ENCODE data around the gene PLXNA4. TPM values are rescaled to one million over a fixed set of nuclear protein-coding genes. Genes with fewer than 3 reads are reported as not detected.

PLXNA4 gene
- total and polyA plus RNA-seq, 7 experiments from 2014 or later: 0.05 to 31.6 (median 1.1) TPM

DNA sequence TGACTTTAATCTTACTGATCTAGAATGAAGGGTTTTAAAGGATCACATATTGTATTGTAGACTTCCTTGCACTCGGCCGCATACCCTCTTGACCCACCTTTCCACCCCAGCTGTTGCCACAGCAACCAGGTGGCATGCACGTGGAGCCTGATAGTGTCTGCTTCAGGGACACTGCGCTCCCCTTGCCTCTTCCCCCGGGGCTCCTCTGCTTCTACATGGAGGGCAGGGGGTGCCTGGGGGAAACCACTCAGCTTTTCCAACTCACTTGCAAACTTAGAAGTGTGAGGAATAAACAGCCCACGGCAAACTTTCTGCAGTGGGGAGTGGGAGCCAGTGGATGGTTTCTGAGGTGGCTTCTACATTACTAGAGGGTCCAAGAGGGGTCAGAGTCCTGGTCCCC is 458.6 kb downstream of the PLXNA4 start:
- no peak overlapping the region for H3K4me3 Mint-ChIP-seq
- intact Hi-C loops (cut with micrococcal nuclease): no loop called here
- H3K27ac Mint-ChIP-seq: no peak overlapping the region
- H3K4me1 Mint-ChIP-seq: peaks cover 0 to 1% (median 0%) of the 10 kb centered on the region in 7 donors
- no peak overlapping the region for H3K4me3 ChIP-seq (ENCODE audit: low read length)
- H3K27ac ChIP-seq (ENCODE audit: low read depth, low read length): no peak overlapping the region
- no peaks in the 10 kb centered on the region for H3K36me3 ChIP-seq (ENCODE audit: control insufficient read depth in 2 of 3, insufficient read depth in 3 of 3, low read length in 3 of 3)
- ChIA-PET POLR2A (no interaction called here), CTCF (interaction anchor here (0.5 kb wide), 1 partner anchor 1981 kb away, joined by 3 read pairs; no protein-coding TSS in a partner anchor)
- peaks cover 0 to 5% (median 0%) of the 10 kb centered on the region in 11 donors for H3K9me3 Mint-ChIP-seq
- H3K9me3 ChIP-seq (ENCODE audit: control insufficient read depth in 2 of 3, low read length in 3 of 3): no peaks in the 10 kb centered on the region
- H3K4me1 ChIP-seq (ENCODE audit: control insufficient read depth in 2 of 2, insufficient read depth in 2 of 2, low read length in 2 of 2): no peaks in the 10 kb centered on the region
- H3K27me3 Mint-ChIP-seq: peaks cover 0 to 12% (median 4%) of the 10 kb centered on the region in 5 donors
- H3K36me3 Mint-ChIP-seq: no peaks in the 10 kb centered on the region
- no peak for DNase-seq
- H3K27me3 ChIP-seq (ENCODE audit: control insufficient read depth in 2 of 2, insufficient read depth in 2 of 2, low read length in 2 of 2): no peaks in the 10 kb centered on the region
- no peak for ATAC-seq

DNA sequence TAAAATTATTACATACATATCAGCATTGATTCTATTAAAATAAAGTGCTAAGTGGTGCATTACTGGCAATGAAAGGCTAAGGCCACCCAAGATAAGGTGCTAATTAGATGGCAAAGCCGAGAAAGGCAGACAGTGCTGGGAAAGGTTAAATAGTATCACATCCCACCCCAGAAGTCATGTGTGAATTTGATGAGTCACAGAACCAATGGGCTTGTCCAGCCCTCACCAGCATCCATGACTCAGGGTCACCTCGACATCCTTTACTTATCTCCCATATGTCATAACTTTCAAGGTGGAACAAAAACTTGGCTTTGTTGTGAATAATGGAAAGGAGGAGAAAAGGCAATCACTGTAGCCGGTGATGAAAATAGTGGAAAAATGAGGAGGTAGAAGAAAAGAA is 459.1 kb downstream of the PLXNA4 start:
- Mint-ChIP-seq H3K9me3 (peaks cover 0 to 2% (median 0%) of the 10 kb centered on the region in 11 donors), H3K4me1 (peaks cover 0 to 1% (median 0%) of the 10 kb centered on the region in 7 donors), H3K4me3 (no peak overlapping the region), H3K27ac (no peak overlapping the region), H3K36me3 (no peaks in the 10 kb centered on the region), H3K27me3 (peaks cover 0 to 8% (median 3%) of the 10 kb centered on the region in 5 donors)
- no peaks in the 10 kb centered on the region for H3K9me3 ChIP-seq (ENCODE audit: control insufficient read depth in 2 of 3, low read length in 3 of 3)
- no peaks in the 10 kb centered on the region for H3K27me3 ChIP-seq (ENCODE audit: control insufficient read depth in 2 of 2, insufficient read depth in 2 of 2, low read length in 2 of 2)
- ATAC-seq: no peak
- ChIA-PET POLR2A (no interaction called here), CTCF (no interaction called here)
- no peaks in the 10 kb centered on the region for H3K4me1 ChIP-seq (ENCODE audit: control insufficient read depth in 2 of 2, insufficient read depth in 2 of 2, low read length in 2 of 2)
- H3K27ac ChIP-seq (ENCODE audit: low read depth, low read length): no peak overlapping the region
- intact Hi-C loops (cut with micrococcal nuclease): no loop called here
- DNase-seq: no peak
- no peaks in the 10 kb centered on the region for H3K36me3 ChIP-seq (ENCODE audit: control insufficient read depth in 2 of 3, insufficient read depth in 3 of 3, low read length in 3 of 3)
- no peak overlapping the region for H3K4me3 ChIP-seq (ENCODE audit: low read length)

GRCh38 chr7:132116369-132116768 is 459.9 kb downstream of the PLXNA4 start:
- CTCF ChIA-PET: no interaction called here
- Histone ChIP-seq H3K9me3 (ENCODE audit: control insufficient read depth in 2 of 3, low read length in 3 of 3) (no peaks in the 10 kb centered on the region), H3K4me1 (ENCODE audit: control insufficient read depth in 2 of 2, insufficient read depth in 2 of 2, low read length in 2 of 2) (no peaks in the 10 kb centered on the region), H3K4me3 (ENCODE audit: low read length) (no peak overlapping the region), H3K27ac (ENCODE audit: low read depth, low read length) (no peak overlapping the region), H3K27me3 (ENCODE audit: control insufficient read depth in 2 of 2, insufficient read depth in 2 of 2, low read length in 2 of 2) (no peaks in the 10 kb centered on the region), H3K36me3 (ENCODE audit: control insufficient read depth in 2 of 3, insufficient read depth in 3 of 3, low read length in 3 of 3) (no peaks in the 10 kb centered on the region)
- Mint-ChIP-seq H3K9me3 (peaks cover 0 to 2% (median 0%) of the 10 kb centered on the region in 11 donors), H3K27ac (no peak overlapping the region), H3K4me1 (peaks cover 0 to 1% (median 0%) of the 10 kb centered on the region in 7 donors), H3K4me3 (no peak overlapping the region), H3K27me3 (peaks cover 0 to 8% (median 3%) of the 10 kb centered on the region in 5 donors), H3K36me3 (no peaks in the 10 kb centered on the region)
- DNase-seq: no peak
- ATAC-seq: no peak
- POLR2A ChIA-PET: no interaction called here
- intact Hi-C loops (cut with micrococcal nuclease): no loop called here

DNA sequence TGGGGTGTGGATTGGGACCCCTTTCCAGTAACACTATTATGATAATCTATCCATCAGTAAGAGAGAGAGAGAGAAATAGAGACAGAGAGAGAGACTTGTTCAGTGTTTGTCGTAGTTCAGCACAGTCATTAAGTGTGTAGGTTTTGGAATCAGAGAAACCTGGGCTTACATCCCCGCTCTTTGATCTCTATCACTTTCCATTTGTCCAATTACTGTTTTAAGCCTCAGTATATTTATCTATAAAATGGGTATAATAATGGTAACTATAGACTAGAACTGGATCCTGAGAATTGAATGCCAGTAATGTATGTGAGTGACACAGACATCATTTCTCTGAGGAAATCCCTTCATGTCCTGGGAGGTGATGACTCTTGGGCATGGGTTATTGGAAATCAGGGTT is 460.5 kb downstream of the PLXNA4 start:
- H3K4me1 Mint-ChIP-seq: peaks cover 0 to 1% (median 0%) of the 10 kb centered on the region in 7 donors
- ATAC-seq: no peak
- Histone ChIP-seq H3K4me3 (ENCODE audit: low read length) (no peak overlapping the region), H3K27me3 (ENCODE audit: control insufficient read depth in 2 of 2, insufficient read depth in 2 of 2, low read length in 2 of 2) (no peaks in the 10 kb centered on the region), H3K4me1 (ENCODE audit: control insufficient read depth in 2 of 2, insufficient read depth in 2 of 2, low read length in 2 of 2) (no peaks in the 10 kb centered on the region), H3K36me3 (ENCODE audit: control insufficient read depth in 2 of 3, insufficient read depth in 3 of 3, low read length in 3 of 3) (no peaks in the 10 kb centered on the region), H3K9me3 (ENCODE audit: control insufficient read depth in 2 of 3, low read length in 3 of 3) (no peaks in the 10 kb centered on the region), H3K27ac (ENCODE audit: low read depth, low read length) (no peak overlapping the region)
- ChIA-PET POLR2A (no interaction called here), CTCF (no interaction called here)
- peaks cover 0 to 2% (median 0%) of the 10 kb centered on the region in 11 donors for H3K9me3 Mint-ChIP-seq
- DNase-seq: no peak
- H3K4me3 Mint-ChIP-seq: no peak overlapping the region
- no peak overlapping the region for H3K27ac Mint-ChIP-seq
- no peaks in the 10 kb centered on the region for H3K36me3 Mint-ChIP-seq
- intact Hi-C loops (cut with micrococcal nuclease): no loop called here
- peaks cover 0 to 8% (median 3%) of the 10 kb centered on the region in 5 donors for H3K27me3 Mint-ChIP-seq

- H3K4me3 ChIP-seq (ENCODE audit: low read length): no peak overlapping the region
- DNase-seq (no peak), ATAC-seq (no peak)
- H3K9me3 ChIP-seq (ENCODE audit: control insufficient read depth in 2 of 3, low read length in 3 of 3): no peaks in the 10 kb centered on the region
- no peaks in the 10 kb centered on the region for H3K27me3 ChIP-seq (ENCODE audit: control insufficient read depth in 2 of 2, insufficient read depth in 2 of 2, low read length in 2 of 2)
- H3K27ac ChIP-seq (ENCODE audit: low read depth, low read length): no peak overlapping the region
- no peaks in the 10 kb centered on the region for H3K4me1 ChIP-seq (ENCODE audit: control insufficient read depth in 2 of 2, insufficient read depth in 2 of 2, low read length in 2 of 2)
- Mint-ChIP-seq H3K4me1 (peaks cover 0 to 1% (median 0%) of the 10 kb centered on the region in 7 donors), H3K36me3 (no peaks in the 10 kb centered on the region), H3K9me3 (peaks cover 0 to 2% (median 0%) of the 10 kb centered on the region in 11 donors), H3K27ac (no peak overlapping the region), H3K27me3 (peaks cover 0 to 8% (median 3%) of the 10 kb centered on the region in 5 donors), H3K4me3 (no peak overlapping the region)
- POLR2A ChIA-PET: no interaction called here
- intact Hi-C loops (cut with micrococcal nuclease): no loop called here
- CTCF ChIA-PET: no interaction called here
- H3K36me3 ChIP-seq (ENCODE audit: control insufficient read depth in 2 of 3, insufficient read depth in 3 of 3, low read length in 3 of 3): no peaks in the 10 kb centered on the region
Measured at GRCh38 chr7:132115028-132115427, 461.2 kb downstream of the PLXNA4 start.

DNA sequence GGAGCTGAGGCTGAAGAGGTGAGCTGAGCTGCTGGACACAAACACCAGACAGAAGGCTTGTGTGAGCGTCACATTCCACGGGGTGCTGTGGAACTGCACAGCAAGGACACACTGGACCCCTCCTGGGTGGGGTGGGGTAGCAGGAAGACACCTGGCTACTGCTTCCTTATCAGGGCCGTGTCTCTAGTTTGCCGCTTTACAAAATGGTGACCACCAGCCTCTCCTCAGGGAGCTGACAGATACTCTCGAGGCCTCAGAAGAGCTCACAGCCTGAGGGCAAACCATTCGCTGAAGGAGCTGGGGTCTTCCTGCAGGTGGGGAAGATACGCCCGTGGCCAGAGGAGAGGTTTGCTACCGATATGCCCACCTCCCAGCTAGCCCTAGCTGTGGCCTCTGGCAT is 461.9 kb downstream of the PLXNA4 start:
- ChIA-PET CTCF (no interaction called here), POLR2A (no interaction called here)
- no peaks in the 10 kb centered on the region for H3K4me1 ChIP-seq (ENCODE audit: control insufficient read depth in 2 of 2, insufficient read depth in 2 of 2, low read length in 2 of 2)
- intact Hi-C loops (cut with micrococcal nuclease): no loop called here
- no peaks in the 10 kb centered on the region for H3K27me3 ChIP-seq (ENCODE audit: control insufficient read depth in 2 of 2, insufficient read depth in 2 of 2, low read length in 2 of 2)
- H3K4me3 ChIP-seq (ENCODE audit: low read length): no peak overlapping the region
- H3K27ac ChIP-seq (ENCODE audit: low read depth, low read length): no peak overlapping the region
- Mint-ChIP-seq H3K9me3 (peaks cover 0 to 2% (median 0%) of the 10 kb centered on the region in 11 donors), H3K27me3 (peaks cover 0 to 8% (median 2%) of the 10 kb centered on the region in 5 donors), H3K36me3 (no peaks in the 10 kb centered on the region), H3K4me3 (no peak overlapping the region), H3K27ac (no peak overlapping the region), H3K4me1 (peaks cover 0 to 1% (median 0%) of the 10 kb centered on the region in 7 donors)
- H3K36me3 ChIP-seq (ENCODE audit: control insufficient read depth in 2 of 3, insufficient read depth in 3 of 3, low read length in 3 of 3): no peaks in the 10 kb centered on the region
- ATAC-seq: no peak
- no peak for DNase-seq
- H3K9me3 ChIP-seq (ENCODE audit: control insufficient read depth in 2 of 3, low read length in 3 of 3): no peaks in the 10 kb centered on the region

DNA sequence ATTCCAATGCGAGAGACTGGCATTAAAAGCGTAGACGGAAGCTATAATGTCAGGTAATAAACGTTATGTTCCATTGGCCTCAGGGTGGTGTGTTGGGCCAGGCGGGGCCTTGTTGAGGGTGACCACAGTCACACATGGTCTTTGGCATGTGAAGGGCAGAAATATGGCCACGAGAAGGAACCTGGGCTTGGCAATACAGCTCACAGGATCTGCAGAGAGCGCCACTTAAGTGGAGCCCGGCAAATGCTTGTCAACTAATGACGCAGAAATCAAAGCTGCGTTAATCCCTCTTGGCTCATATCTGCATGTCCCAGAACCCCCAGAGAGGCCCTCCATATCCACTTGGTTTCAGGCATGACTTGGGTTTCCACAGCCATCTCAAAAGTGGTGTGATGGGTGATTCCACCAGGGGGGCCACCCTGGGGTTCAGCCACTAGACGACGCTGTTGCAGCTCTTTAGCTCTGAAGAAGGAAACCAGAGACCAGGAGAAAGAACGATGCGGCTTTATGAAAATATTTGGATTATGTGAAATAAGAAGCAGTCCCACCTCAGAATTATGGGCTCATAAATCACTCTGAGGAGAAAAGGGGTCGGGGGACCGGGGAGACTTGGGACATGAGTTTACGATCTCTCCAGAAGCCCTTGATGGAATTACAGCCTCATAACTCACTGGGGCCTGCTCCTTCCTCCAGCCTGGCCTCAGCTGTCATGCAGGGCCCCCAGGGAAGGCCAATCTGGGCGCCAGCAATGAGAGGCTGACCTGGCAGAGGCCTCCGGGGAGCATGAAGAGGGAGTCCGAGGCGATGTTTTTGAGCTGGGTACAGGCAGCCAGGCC is 462.5 kb downstream of the PLXNA4 start:
- H3K9me3 Mint-ChIP-seq: peaks cover 0 to 2% (median 0%) of the 10 kb centered on the region in 11 donors
- no peaks in the 10 kb centered on the region for H3K9me3 ChIP-seq (ENCODE audit: control insufficient read depth in 2 of 3, low read length in 3 of 3)
- ChIA-PET CTCF (no interaction called here), POLR2A (interaction anchor here (0.9 kb wide), 1 partner anchor 9 kb away, joined by 3 read pairs; no protein-coding TSS in a partner anchor)
- DNase-seq: no peak
- no peaks in the 10 kb centered on the region for H3K4me1 ChIP-seq (ENCODE audit: control insufficient read depth in 2 of 2, insufficient read depth in 2 of 2, low read length in 2 of 2)
- no peak for ATAC-seq
- no peak overlapping the region for H3K27ac ChIP-seq (ENCODE audit: low read depth, low read length)
- no peak overlapping the region for H3K4me3 Mint-ChIP-seq
- intact Hi-C loops (cut with micrococcal nuclease): no loop called here
- H3K27me3 Mint-ChIP-seq: peaks cover 3 to 10% (median 6%) of the 10 kb centered on the region in 5 donors
- no peaks in the 10 kb centered on the region for H3K27me3 ChIP-seq (ENCODE audit: control insufficient read depth in 2 of 2, insufficient read depth in 2 of 2, low read length in 2 of 2)
- no peak overlapping the region for H3K4me3 ChIP-seq (ENCODE audit: low read length)
- peaks cover 0 to 1% (median 0%) of the 10 kb centered on the region in 7 donors for H3K4me1 Mint-ChIP-seq
- no peaks in the 10 kb centered on the region for H3K36me3 ChIP-seq (ENCODE audit: control insufficient read depth in 2 of 3, insufficient read depth in 3 of 3, low read length in 3 of 3)
- H3K36me3 Mint-ChIP-seq: no peaks in the 10 kb centered on the region
- no peak overlapping the region for H3K27ac Mint-ChIP-seq

Measured in naive thymus-derived CD4-positive, alpha-beta T cell (primary cell).